SW 1271 (cell line): ENCODE results near the gene ADAMTS12.
"Not testable (repeated sequence)": the region's sequence is repeated elsewhere in the genome, so short reads cannot be mapped to it uniquely, and the experiment has no call there.

ENCODE experiments used
- DNase-seq, 2 experiments: peaks; one replicate each; lab custom pipeline; 2025; lab: John Stamatoyannopoulos, UW

The ADAMTS12 gene

GRCh38 chr5:33901156-33901555 is 9.4 kb upstream of the ADAMTS12 start:
- DNase-seq = no peak

- DNase-seq = no peak
These were observed 2.8 kb upstream of the ADAMTS12 start for GRCh38 chr5:33894566-33894965.

- no peak for DNase-seq
These were observed 889 bp upstream of the ADAMTS12 start for GRCh38 chr5:33892620-33893137.

GRCh38 chr5:33891446-33891787 is 373 bp downstream of the ADAMTS12 start:
- no peak for DNase-seq

- no peak for DNase-seq
These were observed 1.4 kb downstream of the ADAMTS12 start for GRCh38 chr5:33890131-33891032.

- no peak for DNase-seq
These were observed 3.2 kb downstream of the ADAMTS12 start for GRCh38 chr5:33888587-33888986.

GRCh38 chr5:33887268-33887667 is 4.5 kb downstream of the ADAMTS12 start:
- no peak for DNase-seq

GRCh38 chr5:33886283-33886682 is 5.5 kb downstream of the ADAMTS12 start:
- no peak for DNase-seq

- no peak for DNase-seq
These were observed 6.1 kb downstream of the ADAMTS12 start for GRCh38 chr5:33885679-33886078.

GRCh38 chr5:33883482-33883881 is 8.3 kb downstream of the ADAMTS12 start:
- no peak for DNase-seq

- no peak for DNase-seq
These were observed 11.5 kb downstream of the ADAMTS12 start for GRCh38 chr5:33880319-33880718.

GRCh38 chr5:33877449-33877848 is 14.3 kb downstream of the ADAMTS12 start:
- no peak for DNase-seq

GRCh38 chr5:33867241-33867640 is 24.5 kb downstream of the ADAMTS12 start:
- DNase-seq = no peak

GRCh38 chr5:33859177-33859576 is 32.6 kb downstream of the ADAMTS12 start:
- not testable (repeated sequence) for DNase-seq

- no peak for DNase-seq
These were observed 34.8 kb downstream of the ADAMTS12 start for GRCh38 chr5:33857037-33857436.

- no peak for DNase-seq
These were observed 36.4 kb downstream of the ADAMTS12 start for GRCh38 chr5:33855396-33855795.

- no peak for DNase-seq
These were observed 37.0 kb downstream of the ADAMTS12 start for GRCh38 chr5:33854733-33855151.

- DNase-seq = no peak
These were observed 39.0 kb downstream of the ADAMTS12 start for GRCh38 chr5:33852837-33853236.

- no peak for DNase-seq
These were observed 39.5 kb downstream of the ADAMTS12 start for GRCh38 chr5:33852319-33852718.

- no peak for DNase-seq
These were observed 41.6 kb downstream of the ADAMTS12 start for GRCh38 chr5:33850100-33850594.

- no peak for DNase-seq
These were observed 43.2 kb downstream of the ADAMTS12 start for GRCh38 chr5:33848554-33848953.

- no peak for DNase-seq
These were observed 44.9 kb downstream of the ADAMTS12 start for GRCh38 chr5:33846851-33847250.

GRCh38 chr5:33843579-33843978 is 48.2 kb downstream of the ADAMTS12 start:
- DNase-seq = peak in 1 of 2 experiments; percentile 37

- DNase-seq = no peak
These were observed 49.3 kb downstream of the ADAMTS12 start for GRCh38 chr5:33842456-33842855.
